ENCODE results near the gene TFAP2D. TPM values are rescaled to one million over a fixed set of nuclear protein-coding genes. Genes with fewer than 3 reads are reported as not detected.
A peak's percentile ranks its signal among the peaks of the same experiment; 100 is the strongest.

The TFAP2D gene
- polyA plus RNA-seq, 1 donor from 2014 or later: not detected

DNA sequence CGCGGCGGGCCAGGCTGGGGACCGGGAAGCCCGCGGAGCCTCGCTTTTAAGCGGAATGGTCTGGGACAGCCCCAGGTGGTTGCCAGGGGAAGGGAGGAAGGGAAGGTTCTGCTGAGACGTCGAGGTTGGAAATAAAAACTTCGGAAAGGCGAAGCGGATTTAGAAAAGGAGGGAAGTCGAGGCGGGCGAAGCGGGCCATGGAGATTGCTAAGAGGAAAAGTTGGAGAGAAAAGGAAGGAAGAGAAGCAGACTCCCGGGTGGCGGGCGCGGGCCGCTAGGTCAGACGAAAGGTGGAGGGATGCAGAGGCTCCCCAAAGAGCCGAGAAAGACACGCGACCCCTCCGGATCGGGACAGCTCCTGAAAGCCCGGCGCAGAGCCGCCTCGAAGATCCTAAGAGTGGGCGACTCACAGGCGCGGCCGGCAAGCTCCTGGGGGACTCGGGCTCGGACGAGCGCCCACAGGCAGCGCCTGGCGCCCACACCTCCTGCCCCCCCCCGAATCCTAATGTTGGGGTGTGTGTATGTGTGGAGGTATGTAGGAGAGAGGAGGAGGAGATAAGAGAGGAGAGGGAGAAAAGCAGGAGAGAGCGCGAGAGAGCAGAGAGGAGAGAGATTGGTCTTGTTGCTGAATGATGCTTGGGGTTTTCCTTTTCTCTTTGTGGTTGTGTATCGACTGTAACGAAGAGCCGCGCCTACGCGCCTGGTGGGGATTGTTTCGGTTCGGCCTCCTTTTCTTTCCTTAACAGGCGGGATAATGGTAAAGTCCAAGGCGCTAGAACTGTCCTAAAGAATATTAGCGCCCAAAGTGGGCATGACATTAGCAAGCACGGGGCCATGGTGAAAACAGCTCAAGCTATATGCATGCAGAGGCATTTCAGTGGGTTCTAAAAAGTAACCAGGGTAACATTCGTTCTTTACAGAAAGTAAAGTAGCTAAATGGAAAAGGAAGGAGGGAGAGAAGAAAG, 106.9 kb downstream of the TFAP2D start:
- TF ChIP-seq EP300 (conservative IDR thresholded peaks at IDR 0.05; ENCODE audit: poor library complexity, severe bottlenecking) (no peak), POLR2AphosphoS5 (IDR thresholded peaks at IDR 0.05) (no peak), TAF1 (IDR thresholded peaks at IDR 0.05; ENCODE audit: low read depth) (no peak), SMC3 (conservative IDR thresholded peaks at IDR 0.05; ENCODE audit: poor library complexity) (no peak), EZH2 (IDR thresholded peaks at IDR 0.05; ENCODE audit: borderline replicate concordance, insufficient read depth, low read length, poor library complexity, severe bottlenecking) (peak; percentile 28)
- no peak overlapping the region for H3K4me2 ChIP-seq (ENCODE audit: low read length)
- H2AFZ ChIP-seq (ENCODE audit: low read depth, low read length): no peak overlapping the region

GRCh38 chr6:50820869-50821264, 107.5 kb downstream of the TFAP2D start:
- Histone ChIP-seq H3K9me3 (ENCODE audit: low read length) (no peaks in the 10 kb centered on the region), H3K79me2 (replicated peaks; ENCODE audit: insufficient read depth, low read length) (no peaks in the 10 kb centered on the region), H3K27ac (ENCODE audit: low read length) (no peak overlapping the region), H3K4me2 (ENCODE audit: low read length) (no peak overlapping the region), H3K36me3 (ENCODE audit: insufficient read depth, low read length) (no peaks in the 10 kb centered on the region), H3K9me2 (ENCODE audit: insufficient read depth, low read length) (no peaks in the 10 kb centered on the region), H4K20me1 (ENCODE audit: insufficient read depth) (no peaks in the 10 kb centered on the region), H3K27me3 (ENCODE audit: insufficient read depth, low read depth, low read length) (peaks cover 99% of the 10 kb centered on the region), H3K4me3 (ENCODE audit: low read length) (no peak overlapping the region), H3F3A (ENCODE audit: insufficient read depth, low read length, poor library complexity, severe bottlenecking) (no peaks in the 10 kb centered on the region), H3K9ac (ENCODE audit: low read length) (no peak overlapping the region), H2AFZ (ENCODE audit: low read depth, low read length) (no peak overlapping the region)
- TF ChIP-seq EZH2 (IDR thresholded peaks at IDR 0.05; ENCODE audit: borderline replicate concordance, insufficient read depth, low read length, poor library complexity, severe bottlenecking) (peak; percentile 8), MXI1 (conservative IDR thresholded peaks at IDR 0.05; ENCODE audit: poor library complexity, severe bottlenecking) (no peak)

More for the DNA sequence above, 106.9 kb downstream of the TFAP2D start:
- H3F3A ChIP-seq (ENCODE audit: insufficient read depth, low read length, poor library complexity, severe bottlenecking): no peaks in the 10 kb centered on the region
- H3K79me2 ChIP-seq (replicated peaks; ENCODE audit: insufficient read depth, low read length): no peaks in the 10 kb centered on the region
- H3K4me3 ChIP-seq (ENCODE audit: low read length): no peak overlapping the region
- H3K9ac ChIP-seq (ENCODE audit: low read length): no peak overlapping the region
- peaks cover 99% of the 10 kb centered on the region for H3K27me3 ChIP-seq (ENCODE audit: insufficient read depth, low read depth, low read length)
- no peak overlapping the region for H3K27ac ChIP-seq (ENCODE audit: low read length)
- H3K9me3 ChIP-seq (ENCODE audit: low read length): no peaks in the 10 kb centered on the region
- no peaks in the 10 kb centered on the region for H4K20me1 ChIP-seq (ENCODE audit: insufficient read depth)
- no peaks in the 10 kb centered on the region for H3K36me3 ChIP-seq (ENCODE audit: insufficient read depth, low read length)
- H3K9me2 ChIP-seq (ENCODE audit: insufficient read depth, low read length): no peaks in the 10 kb centered on the region

DNA sequence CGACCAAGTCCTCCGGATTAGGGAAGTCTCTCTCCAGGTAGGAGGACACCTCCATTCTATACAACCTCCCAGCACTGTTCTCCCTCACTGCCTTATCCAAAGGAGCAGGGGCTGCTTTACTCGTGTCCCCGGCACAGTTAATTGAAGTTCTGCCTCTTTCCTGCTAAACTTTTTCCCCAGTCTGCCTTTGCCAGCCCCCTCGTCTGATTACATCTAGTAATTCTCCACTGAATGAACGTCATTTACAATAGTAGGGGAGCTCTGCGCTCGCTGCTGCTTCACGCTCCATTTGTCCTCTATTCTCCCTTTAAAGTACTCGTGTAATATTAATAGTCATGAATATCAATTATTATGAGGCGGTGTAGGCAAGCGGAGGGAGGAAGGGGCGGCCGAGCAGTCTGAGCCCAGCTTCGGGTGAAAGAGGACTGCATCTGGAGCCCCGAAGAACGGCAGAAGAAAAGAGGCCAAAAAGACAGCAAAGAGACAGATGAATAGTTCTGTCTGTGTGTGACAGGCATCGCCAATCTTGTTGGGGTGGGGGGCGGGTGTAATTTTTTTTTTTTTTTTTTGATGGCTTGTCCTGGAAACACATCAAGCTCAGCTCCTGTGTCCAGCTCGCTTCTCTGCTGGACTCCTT, 108.2 kb downstream of the TFAP2D start:
- H4K20me1 ChIP-seq (ENCODE audit: insufficient read depth): no peaks in the 10 kb centered on the region
- H3K27ac ChIP-seq (ENCODE audit: low read length): no peak overlapping the region
- H3K4me3 ChIP-seq (ENCODE audit: low read length): no peak overlapping the region
- no peak overlapping the region for H2AFZ ChIP-seq (ENCODE audit: low read depth, low read length)
- H3K9ac ChIP-seq (ENCODE audit: low read length): no peak overlapping the region
- no peak overlapping the region for H3K4me2 ChIP-seq (ENCODE audit: low read length)
- peaks cover 100% of the 10 kb centered on the region for H3K27me3 ChIP-seq (ENCODE audit: insufficient read depth, low read depth, low read length)
- no peaks in the 10 kb centered on the region for H3K36me3 ChIP-seq (ENCODE audit: insufficient read depth, low read length)
- TF ChIP-seq MXI1 (conservative IDR thresholded peaks at IDR 0.05; ENCODE audit: poor library complexity, severe bottlenecking) (no peak), RAD21 (conservative IDR thresholded peaks at IDR 0.05) (no peak), REST (IDR thresholded peaks at IDR 0.05; ENCODE audit: borderline replicate concordance) (no peak), TAF1 (IDR thresholded peaks at IDR 0.05; ENCODE audit: low read depth) (no peak), SMC3 (conservative IDR thresholded peaks at IDR 0.05; ENCODE audit: poor library complexity) (no peak), EZH2 (IDR thresholded peaks at IDR 0.05; ENCODE audit: borderline replicate concordance, insufficient read depth, low read length, poor library complexity, severe bottlenecking) (no peak), EP300 (conservative IDR thresholded peaks at IDR 0.05; ENCODE audit: poor library complexity, severe bottlenecking) (no peak), CTCF (IDR thresholded peaks at IDR 0.05; ENCODE audit: poor library complexity, severe bottlenecking) (no peak)
- no peaks in the 10 kb centered on the region for H3K79me2 ChIP-seq (replicated peaks; ENCODE audit: insufficient read depth, low read length)
- no peaks in the 10 kb centered on the region for H3F3A ChIP-seq (ENCODE audit: insufficient read depth, low read length, poor library complexity, severe bottlenecking)
- no peaks in the 10 kb centered on the region for H3K9me2 ChIP-seq (ENCODE audit: insufficient read depth, low read length)
- no peaks in the 10 kb centered on the region for H3K9me3 ChIP-seq (ENCODE audit: low read length)

Measured in neural cell (in vitro differentiated cells).